Measurements from ENCODE around the gene BCAP29. TPM values are rescaled to one million over a fixed set of nuclear protein-coding genes. Genes with fewer than 3 reads are reported as not detected.

Gene BCAP29
- total and polyA plus RNA-seq, 2 of the 8 experiments (the other 6 are each of a cell fraction or from before 2014, with no cell fraction given), result 6.8 to 18.1 TPM

DNA sequence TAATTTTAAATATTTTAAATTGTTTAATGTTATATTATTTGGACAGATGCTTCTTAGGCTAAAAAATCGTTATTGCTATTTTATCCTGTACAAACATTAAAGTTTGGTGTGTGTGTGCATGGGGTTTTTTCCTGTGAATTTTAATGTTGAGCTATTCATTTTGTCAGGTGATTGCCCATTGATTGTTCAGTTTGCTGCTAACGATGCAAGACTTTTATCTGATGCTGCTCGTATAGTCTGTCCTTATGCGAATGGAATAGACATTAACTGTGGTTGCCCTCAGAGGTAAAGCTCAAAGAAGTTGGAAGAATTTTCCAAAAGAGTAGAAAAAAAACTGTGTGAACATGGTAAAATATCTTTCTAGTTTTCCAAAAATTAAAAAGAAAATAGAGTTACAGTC lies 6.5 kb upstream of the BCAP29 start:
- Histone ChIP-seq H2AK5ac (ENCODE audit: low read depth, low read length) (no peak overlapping the region), H4K5ac (ENCODE audit: insufficient read length, low read depth, low read length) (no peak overlapping the region), H3K36me3 (ENCODE audit: control insufficient read depth in 2 of 4, insufficient read depth in 4 of 4, low read length in 3 of 4) (peaks cover 0 to 53% (median 7%) of the 10 kb centered on the region in 4 experiments; a peak in 6 of 8 replicates), H3K23me2 (ENCODE audit: low read depth, low read length) (no peaks in the 10 kb centered on the region), H2BK120ac (replicated peaks; ENCODE audit: low read depth, low read length) (no peak overlapping the region), H3K9me3 (ENCODE audit: insufficient read depth in 2 of 2, low read depth in 1 of 2, low read length in 1 of 2) (no peaks in the 10 kb centered on the region), H3K23ac (ENCODE audit: insufficient read length) (no peak overlapping the region), H3K4me1 (replicated peaks in 1 of 4; ENCODE audit: control insufficient read depth in 3 of 4, insufficient read depth in 4 of 4, low read length in 3 of 4) (no peaks in the 10 kb centered on the region), H3K56ac (replicated peaks; ENCODE audit: insufficient read length, low read depth, low read length) (no peak overlapping the region), H4K91ac (replicated peaks; ENCODE audit: insufficient read length, low read length) (no peak overlapping the region), H3K9ac (replicated peaks in 1 of 4; ENCODE audit: extremely low read depth in 1 of 4, low read depth in 3 of 4, low read length in 3 of 4) (no peak overlapping the region), H4K8ac (ENCODE audit: extremely low read depth, insufficient read depth, low read length) (no peak overlapping the region; the same call in 1 of the 2 replicates), H3K27me3 (replicated peaks in 1 of 4; ENCODE audit: control insufficient read depth in 3 of 4, extremely low read depth in 1 of 4, insufficient read depth in 3 of 4, low read length in 3 of 4) (no peaks in the 10 kb centered on the region), H4K20me1 (replicated peaks in 1 of 2; ENCODE audit: control insufficient read depth in 1 of 2, insufficient read depth in 2 of 2, low read length in 2 of 2) (no peaks in the 10 kb centered on the region), H3K4me3 (ENCODE audit: extremely low read depth in 1 of 4, insufficient read depth in 2 of 4, low read depth in 3 of 4, low read length in 4 of 4) (no peak overlapping the region), H2BK20ac (ENCODE audit: low read length) (no peak overlapping the region), H2AFZ (ENCODE audit: low read length) (no peak overlapping the region), H2BK12ac (ENCODE audit: low read depth, low read length) (no peak overlapping the region), H3K27ac (ENCODE audit: low read depth, low read length) (no peak overlapping the region), H3K4me2 (ENCODE audit: insufficient read depth in 1 of 2, low read depth in 2 of 2, low read length in 2 of 2) (no peak overlapping the region), H3K14ac (ENCODE audit: insufficient read length) (no peak overlapping the region), H3K79me1 (ENCODE audit: low read depth, low read length) (no peaks in the 10 kb centered on the region; the same call in 1 of the 2 replicates), H3K4ac (replicated peaks; ENCODE audit: insufficient read length, low read depth, low read length) (no peak overlapping the region), H2BK15ac (ENCODE audit: low read length) (no peak overlapping the region), H2BK5ac (ENCODE audit: low read depth, low read length) (no peak overlapping the region), H3K18ac (ENCODE audit: extremely low read depth, low read length) (no peak overlapping the region), H3K79me2 (ENCODE audit: control insufficient read depth in 1 of 2, insufficient read depth in 2 of 2, low read length in 2 of 2) (no peaks in the 10 kb centered on the region)
- POLR2A ChIA-PET (ENCODE audit: partially characterized antibody), result interaction anchor here (1.3 kb wide), 1 partner anchor 10 kb away, joined by 5 read pairs; the partner anchor contains the start of genes COG5 and DUS4L
- 93% methylated on average over 4 of the region's 4 CpGs; no CpG with 5 or more reads in 1 of the 2 experiments for WGBS, 2 experiments (ENCODE audit: extremely low coverage in 1 of 2, insufficient coverage in 1 of 2, insufficient read length in 1 of 2, insufficient replicate concordance in 2 of 2, low coverage in 1 of 2, low lambda C conversion rate in 2 of 2, missing lambda C conversion rate in 1 of 2)
- FAIRE-seq (no peak), DNase-seq (ENCODE audit: low read depth in 1 of 2, low spot score in 2 of 2) (no peak)
- CTCF ChIA-PET (ENCODE audit: partially characterized antibody), result no interaction called here
- no peak for TF ChIP-seq POLR2AphosphoS5 (IDR thresholded peaks at IDR 0.05; ENCODE audit: low read depth, low read length)
- TF ChIP-seq, protein P1, sequence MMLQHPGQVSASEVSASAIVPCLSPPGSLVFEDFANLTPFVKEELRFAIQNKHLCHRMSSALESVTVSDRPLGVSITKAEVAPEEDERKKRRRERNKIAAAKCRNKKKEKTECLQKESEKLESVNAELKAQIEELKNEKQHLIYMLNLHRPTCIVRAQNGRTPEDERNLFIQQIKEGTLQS (IDR thresholded peaks at IDR 0.05; ENCODE audit: insufficient read depth, low read depth, low read length), result no peak
- no peak for TF ChIP-seq RXRA (IDR thresholded peaks at IDR 0.05; ENCODE audit: insufficient read depth, low read depth, low read length)
- TF ChIP-seq, protein P2, sequence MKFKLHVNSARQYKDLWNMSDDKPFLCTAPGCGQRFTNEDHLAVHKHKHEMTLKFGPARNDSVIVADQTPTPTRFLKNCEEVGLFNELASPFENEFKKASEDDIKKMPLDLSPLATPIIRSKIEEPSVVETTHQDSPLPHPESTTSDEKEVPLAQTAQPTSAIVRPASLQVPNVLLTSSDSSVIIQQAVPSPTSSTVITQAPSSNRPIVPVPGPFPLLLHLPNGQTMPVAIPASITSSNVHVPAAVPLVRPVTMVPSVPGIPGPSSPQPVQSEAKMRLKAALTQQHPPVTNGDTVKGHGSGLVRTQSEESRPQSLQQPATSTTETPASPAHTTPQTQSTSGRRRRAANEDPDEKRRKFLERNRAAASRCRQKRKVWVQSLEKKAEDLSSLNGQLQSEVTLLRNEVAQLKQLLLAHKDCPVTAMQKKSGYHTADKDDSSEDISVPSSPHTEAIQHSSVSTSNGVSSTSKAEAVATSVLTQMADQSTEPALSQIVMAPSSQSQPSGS (IDR thresholded peaks at IDR 0.05; ENCODE audit: low read length), result no peak
- no peak for TF ChIP-seq TAF1 (IDR thresholded peaks at IDR 0.05; ENCODE audit: low read depth, low read length)
- TF ChIP-seq POU5F1 (IDR thresholded peaks at IDR 0.05; ENCODE audit: low read depth, low read length), result no peak
- no peak for TF ChIP-seq NANOG (IDR thresholded peaks at IDR 0.05; ENCODE audit: insufficient read depth, low read depth, low read length, poor library complexity, severe bottlenecking)
- TF ChIP-seq, protein P3, sequence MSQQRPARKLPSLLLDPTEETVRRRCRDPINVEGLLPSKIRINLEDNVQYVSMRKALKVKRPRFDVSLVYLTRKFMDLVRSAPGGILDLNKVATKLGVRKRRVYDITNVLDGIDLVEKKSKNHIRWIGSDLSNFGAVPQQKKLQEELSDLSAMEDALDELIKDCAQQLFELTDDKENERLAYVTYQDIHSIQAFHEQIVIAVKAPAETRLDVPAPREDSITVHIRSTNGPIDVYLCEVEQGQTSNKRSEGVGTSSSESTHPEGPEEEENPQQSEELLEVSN (IDR thresholded peaks at IDR 0.05), result no peak
- TF ChIP-seq, protein P4, sequence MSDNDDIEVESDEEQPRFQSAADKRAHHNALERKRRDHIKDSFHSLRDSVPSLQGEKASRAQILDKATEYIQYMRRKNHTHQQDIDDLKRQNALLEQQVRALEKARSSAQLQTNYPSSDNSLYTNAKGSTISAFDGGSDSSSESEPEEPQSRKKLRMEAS (IDR thresholded peaks at IDR 0.05), result no peak

Data from H1 (cell line).